Activated CD8-positive, alpha-beta T cell treated with anti-CD3 and anti-CD28 coated beads, Interleukin-2, amount 10 ng/mL, durations not matched to agents 7 days and 5 days (primary cell): ENCODE results near the gene MOG. TPM values are rescaled to one million over a fixed set of nuclear protein-coding genes. Genes with fewer than 3 reads are reported as not detected.

Source experiments
- ATAC-seq: fragments of 150-1000 bp; cut with Tn5 transposase; one replicate; pipeline ENCODE4 v1.10.0; 2021; ENCODE audit warnings: moderate library complexity
- CTCF ChIA-PET: fragments of 350-600 bp; sonication (Branson Sonifier 250); formaldehyde crosslinking; loops from one replicate; lab custom pipeline; 2021; ENCODE audit warnings: antibody characterized with exemption; lab: Charles Lee
- POLR2A ChIA-PET: fragments of 350-600 bp; sonication (Branson Sonifier 250); formaldehyde crosslinking; loops from one replicate; lab custom pipeline; 2021; ENCODE audit warnings: antibody characterized with exemption; lab: Charles Lee
- DNase-seq: peaks from one replicate; pipeline ENCODE4 v3.0.0-alpha.2; 2020
- H3K27ac Mint-ChIP-seq: one replicate; pipeline ENCODE4 v1.8.0; 2021; ENCODE audit warnings: mild to moderate bottlenecking, mixed read lengths
- H3K27me3 Mint-ChIP-seq: one replicate; pipeline ENCODE4 v1.8.0; 2021; ENCODE audit warnings: low read depth, mixed read lengths
- H3K36me3 Mint-ChIP-seq: one replicate; pipeline ENCODE4 v1.8.0; 2021; ENCODE audit warnings: low read depth, mixed read lengths
- H3K4me1 Mint-ChIP-seq: one replicate; pipeline ENCODE4 v1.8.0; 2021; ENCODE audit warnings: low read depth, mixed read lengths
- H3K4me3 Mint-ChIP-seq: one replicate; pipeline ENCODE4 v1.8.0; 2021; ENCODE audit warnings: mild to moderate bottlenecking, mixed read lengths
- H3K9me3 Mint-ChIP-seq: one replicate; pipeline ENCODE4 v1.8.0; 2022; ENCODE audit warnings: mixed read lengths; ENCODE audit not compliant: insufficient read depth
- total RNA-seq, 2 experiments: library from RNA; stranded (reverse); gene quantifications; one replicate each; pipeline ENCODE4 v1.2.3, GENCODE V29; 2021

Gene MOG
- total RNA-seq, 2 experiments from 2014 or later, result not detected

- peak; percentile 21 for ATAC-seq
- Mint-ChIP-seq H3K4me3 (peak overlapping the region; percentile 82), H3K27ac (peak overlapping the region; percentile 51), H3K27me3 (peaks cover 58% of the 10 kb centered on the region), H3K36me3 (no peaks in the 10 kb centered on the region), H3K4me1 (peaks cover 27% of the 10 kb centered on the region), H3K9me3 (no peaks in the 10 kb centered on the region)
- POLR2A ChIA-PET, result no interaction called here
- peak; percentile 39 for DNase-seq
- CTCF ChIA-PET, result interaction anchor here (1.0 to 4.0 kb wide), 5 partner anchors 14 to 265 kb away, joined by 3 to 22 read pairs (median 5); no protein-coding TSS in a partner anchor
These were observed 29.0 kb upstream of the MOG start for GRCh38 chr6:29627755-29628418.

GRCh38 chr6:29628419-29629281 lies 28.2 kb upstream of the MOG start:
- Mint-ChIP-seq H3K4me1 (peaks cover 33% of the 10 kb centered on the region), H3K9me3 (no peaks in the 10 kb centered on the region), H3K27ac (peak overlapping the region; percentile 51), H3K4me3 (peak overlapping the region; percentile 82), H3K36me3 (no peaks in the 10 kb centered on the region), H3K27me3 (peaks cover 64% of the 10 kb centered on the region)
- peak; percentile 56 for DNase-seq
- ATAC-seq, result peak; percentile 54
- POLR2A ChIA-PET, result no interaction called here
- CTCF ChIA-PET, result interaction anchor here (1.0 to 4.0 kb wide), 5 partner anchors 9 to 264 kb away, joined by 3 to 22 read pairs (median 5); no protein-coding TSS in a partner anchor

DNA sequence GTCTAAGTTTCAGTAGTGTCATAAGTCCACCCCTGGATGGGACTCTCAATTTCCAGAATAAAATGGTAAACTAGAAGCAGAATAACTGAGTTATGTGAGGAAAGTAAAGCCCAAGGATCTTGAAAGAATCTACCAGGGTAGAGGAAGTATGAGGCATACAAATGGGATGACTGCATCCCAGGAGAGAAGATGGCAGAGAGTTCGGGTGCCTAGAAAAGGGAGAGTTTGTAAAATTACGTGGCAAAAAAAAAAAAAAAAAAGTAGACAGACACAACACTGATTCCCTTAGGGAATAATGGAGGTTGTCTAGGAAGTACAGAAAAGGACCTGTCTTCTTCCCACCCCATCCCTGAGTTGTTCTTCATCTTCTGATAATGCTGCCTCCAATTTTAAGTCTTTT lies 27.3 kb upstream of the MOG start:
- Mint-ChIP-seq H3K4me1 (peaks cover 36% of the 10 kb centered on the region), H3K36me3 (no peaks in the 10 kb centered on the region), H3K9me3 (no peaks in the 10 kb centered on the region), H3K4me3 (no peak overlapping the region), H3K27me3 (peaks cover 69% of the 10 kb centered on the region), H3K27ac (no peak overlapping the region)
- ChIA-PET CTCF (interaction anchor here (1.3 to 4.0 kb wide), 4 partner anchors 10 to 263 kb away, joined by 3 to 22 read pairs (median 12); no protein-coding TSS in a partner anchor), POLR2A (no interaction called here)
- no peak for ATAC-seq
- DNase-seq, result no peak

GRCh38 chr6:29630315-29630714 lies 26.6 kb upstream of the MOG start:
- H3K36me3 Mint-ChIP-seq, result no peaks in the 10 kb centered on the region
- no peak overlapping the region for H3K4me3 Mint-ChIP-seq
- ATAC-seq (no peak), DNase-seq (no peak)
- H3K27me3 Mint-ChIP-seq, result peaks cover 68% of the 10 kb centered on the region
- no peak overlapping the region for H3K27ac Mint-ChIP-seq
- ChIA-PET POLR2A (no interaction called here), CTCF (interaction anchor here (0.9 to 4.0 kb wide), 3 partner anchors 9 to 23 kb away, joined by 3 to 22 read pairs (median 20); no protein-coding TSS in a partner anchor)
- H3K9me3 Mint-ChIP-seq, result no peaks in the 10 kb centered on the region
- peaks cover 36% of the 10 kb centered on the region for H3K4me1 Mint-ChIP-seq

GRCh38 chr6:29631209-29631810 lies 25.6 kb upstream of the MOG start:
- DNase-seq, result no peak
- Mint-ChIP-seq H3K27ac (no peak overlapping the region), H3K4me3 (peak overlapping the region; percentile 73), H3K36me3 (no peaks in the 10 kb centered on the region), H3K4me1 (peaks cover 36% of the 10 kb centered on the region), H3K27me3 (peaks cover 59% of the 10 kb centered on the region), H3K9me3 (no peaks in the 10 kb centered on the region)
- ChIA-PET CTCF (interaction anchor here (0.9 to 4.0 kb wide), 3 partner anchors 8 to 22 kb away, joined by 3 to 22 read pairs (median 20); no protein-coding TSS in a partner anchor), POLR2A (no interaction called here)
- no peak for ATAC-seq

DNA sequence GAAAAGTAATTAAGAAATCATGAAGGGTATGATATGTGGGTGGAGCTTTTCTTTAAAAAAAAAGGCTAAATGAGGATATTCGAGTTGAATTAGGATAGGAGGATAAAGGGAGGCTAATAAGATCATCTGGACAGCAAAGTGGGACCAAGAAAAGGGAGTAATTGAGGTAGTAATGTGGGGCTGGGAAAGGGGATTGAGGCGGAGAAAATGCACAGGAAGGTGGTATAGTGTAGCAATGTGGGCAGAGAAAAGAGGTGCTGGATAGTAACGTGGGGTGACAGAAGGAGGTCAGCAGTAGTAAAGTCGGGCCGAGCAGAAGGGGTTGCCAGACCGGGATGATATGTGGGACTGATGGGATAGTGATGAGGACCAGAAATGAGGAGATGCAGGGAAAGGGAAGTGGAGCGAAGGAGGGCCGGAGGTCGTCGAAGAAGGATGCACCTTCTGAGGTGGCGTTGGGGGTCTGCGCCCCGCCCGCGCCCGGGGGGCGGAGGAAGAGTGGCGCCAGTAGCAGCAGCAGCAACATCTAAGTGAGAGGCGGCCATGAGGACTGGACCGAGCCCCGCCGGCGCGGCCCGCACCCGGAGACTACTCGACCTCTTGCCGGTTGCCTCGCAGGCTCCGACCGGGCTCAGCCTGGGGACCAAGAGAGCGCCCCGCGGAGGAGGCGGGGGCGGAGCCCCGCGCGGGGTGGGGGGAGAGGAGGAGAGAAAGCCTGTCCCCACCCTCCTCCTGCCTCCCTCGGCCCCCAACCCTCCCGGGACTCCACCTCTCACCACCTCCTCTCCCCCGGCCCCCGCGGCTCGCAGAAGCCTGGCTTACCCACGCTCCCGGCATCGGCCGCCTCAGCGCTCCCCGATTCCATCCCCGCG lies 24.8 kb upstream of the MOG start:
- H3K27ac Mint-ChIP-seq, result peak overlapping the region; percentile 1
- peak; percentile 55 for ATAC-seq

DNA sequence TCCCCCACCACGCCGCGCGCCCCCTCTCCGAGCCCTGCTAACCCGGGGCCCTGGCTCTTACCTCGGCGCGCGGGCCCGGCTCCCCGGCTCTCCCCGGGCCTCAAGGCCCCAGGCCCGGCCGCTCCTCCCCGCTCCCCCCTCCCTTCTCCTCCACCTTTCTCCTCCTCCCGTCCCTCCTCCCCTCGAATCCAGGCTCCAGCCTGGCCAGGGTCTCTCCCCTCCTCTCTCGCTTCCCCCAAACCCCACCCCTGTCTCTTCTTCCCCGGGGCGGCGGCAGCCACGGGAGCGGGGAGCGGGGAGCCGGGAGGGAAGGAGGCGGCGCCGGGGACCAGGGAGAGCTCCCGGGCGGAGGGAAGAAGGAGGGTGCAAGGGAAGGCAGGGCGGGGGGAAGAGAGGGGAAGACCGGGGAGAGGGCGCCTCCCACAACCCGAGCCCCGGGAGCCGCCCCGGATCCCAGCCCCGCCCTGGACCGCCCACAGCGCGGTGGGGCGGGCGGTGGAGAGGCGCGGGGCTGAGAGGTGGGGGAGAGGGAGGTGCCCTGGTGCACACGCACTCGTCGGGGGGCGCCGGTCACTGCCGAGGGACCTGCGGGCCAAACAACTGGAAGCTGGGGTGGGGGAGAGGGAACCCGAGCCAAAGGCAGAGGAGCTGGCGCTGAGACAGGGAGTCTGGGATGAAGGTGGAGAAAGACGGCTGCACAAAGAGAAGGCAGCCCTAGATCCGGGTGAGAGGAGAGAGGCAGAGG lies 23.9 kb upstream of the MOG start, which contains the start of gene GABBR1:
TSS of gene GABBR1 (minus strand) at position 395 of the 745 bp plus-strand sequence. CDS start 798 bp downstream, outside the sequence.
- no peaks in the 10 kb centered on the region for H3K36me3 Mint-ChIP-seq
- peak within 1 kb of the TSS; percentile 73 for H3K4me3 Mint-ChIP-seq
- ChIA-PET POLR2A (interaction anchor here (2.1 kb wide), 1 partner anchor 17 kb away, joined by 6 read pairs; no protein-coding TSS in a partner anchor), CTCF (interaction anchor here (0.8 to 2.0 kb wide), 4 partner anchors 13 to 21 kb away, joined by 3 to 14 read pairs (median 6); no protein-coding TSS in a partner anchor)
- peak; percentile 67 for DNase-seq
- peaks cover 54% of the 10 kb centered on the region for H3K27me3 Mint-ChIP-seq
- H3K4me1 Mint-ChIP-seq, result peaks cover 36% of the 10 kb centered on the region
- peak; percentile 85 for ATAC-seq
- H3K9me3 Mint-ChIP-seq, result no peaks in the 10 kb centered on the region
- H3K27ac Mint-ChIP-seq, result peak within 1 kb of the TSS; percentile 1

More for the DNA sequence above, 24.8 kb upstream of the MOG start:
- Mint-ChIP-seq H3K27me3 (peaks cover 54% of the 10 kb centered on the region), H3K4me1 (peaks cover 36% of the 10 kb centered on the region), H3K9me3 (no peaks in the 10 kb centered on the region), H3K36me3 (no peaks in the 10 kb centered on the region), H3K4me3 (peak overlapping the region; percentile 73)
- ChIA-PET CTCF (interaction anchor here (2.0 to 4.0 kb wide), 3 partner anchors 18 to 22 kb away, joined by 14 to 22 read pairs (median 20); no protein-coding TSS in a partner anchor), POLR2A (interaction anchor here (2.1 kb wide), 1 partner anchor 17 kb away, joined by 6 read pairs; no protein-coding TSS in a partner anchor)
- DNase-seq, result peak; percentile 59

DNA sequence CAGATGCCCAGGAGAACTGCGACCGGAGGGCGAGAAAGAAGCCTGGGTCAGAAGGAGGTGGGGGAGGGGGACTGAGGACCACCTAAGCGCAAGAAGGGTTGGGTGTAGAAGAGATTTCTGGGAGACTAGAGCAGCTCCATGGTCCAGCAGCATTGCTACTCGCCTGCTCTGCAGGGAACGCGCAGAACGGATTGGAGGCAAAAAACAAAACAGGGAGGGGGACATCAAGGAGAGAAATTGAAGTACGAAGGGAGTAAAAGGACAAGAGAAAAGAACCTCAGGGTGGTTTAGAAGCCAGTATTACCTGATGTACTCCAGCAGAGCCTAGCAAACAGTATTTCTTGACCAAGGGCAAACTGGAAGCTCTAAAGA lies 23.4 kb upstream of the MOG start:
- peaks cover 33% of the 10 kb centered on the region for H3K4me1 Mint-ChIP-seq
- ATAC-seq (no peak), DNase-seq (no peak)
- no peaks in the 10 kb centered on the region for H3K9me3 Mint-ChIP-seq
- H3K27me3 Mint-ChIP-seq, result peaks cover 50% of the 10 kb centered on the region
- peak overlapping the region; percentile 71 for H3K4me3 Mint-ChIP-seq
- H3K27ac Mint-ChIP-seq, result no peak overlapping the region
- CTCF ChIA-PET, result interaction anchor here (0.7 to 2.0 kb wide), 5 partner anchors 12 to 965 kb away, joined by 3 to 14 read pairs (median 3); no protein-coding TSS in a partner anchor
- POLR2A ChIA-PET, result interaction anchor here (2.1 kb wide), 1 partner anchor 16 kb away, joined by 6 read pairs; no protein-coding TSS in a partner anchor
- no peaks in the 10 kb centered on the region for H3K36me3 Mint-ChIP-seq

GRCh38 chr6:29637247-29637646 lies 19.6 kb upstream of the MOG start:
- Mint-ChIP-seq H3K4me3 (no peak overlapping the region), H3K36me3 (no peaks in the 10 kb centered on the region), H3K4me1 (peaks cover 20% of the 10 kb centered on the region), H3K27ac (no peak overlapping the region), H3K9me3 (no peaks in the 10 kb centered on the region), H3K27me3 (peaks cover 18% of the 10 kb centered on the region)
- no peak for ATAC-seq
- POLR2A ChIA-PET, result no interaction called here
- CTCF ChIA-PET, result interaction anchor here (1.3 to 2.2 kb wide), 2 partner anchors 13 to 16 kb away, joined by 6 to 7 read pairs; no protein-coding TSS in a partner anchor
- no peak for DNase-seq
